Measurements from ENCODE around the gene PRDX2.
"Not testable (repeated sequence)": the region's sequence is repeated elsewhere in the genome, so short reads cannot be mapped to it uniquely, and the experiment has no call there.

The PRDX2 gene

GRCh38 chr19:12801466-12802266, at the start of gene PRDX2, which contains the start of gene THSD8:
PRDX2 (minus strand) TSS chr19:12801800; CDS start chr19:12801261, 539 bp downstream.
THSD8 (plus strand) TSS chr19:12802069; CDS start chr19:12802072, 3 bp downstream.
- DNase-seq: peak; percentile 56 to 90

- peak in 1 of 2 experiments; percentile 76 for DNase-seq
These were observed 45.8 kb upstream of the PRDX2 start for GRCh38 chr19:12847159-12848139.

- not testable (repeated sequence) for DNase-seq
These were observed 45.0 kb upstream of the PRDX2 start for GRCh38 chr19:12846613-12847012.

GRCh38 chr19:12843999-12844732, 42.6 kb upstream of the PRDX2 start:
- no peak for DNase-seq

- DNase-seq: no peak
These were observed 41.7 kb upstream of the PRDX2 start for GRCh38 chr19:12843328-12843727.

- no peak for DNase-seq
These were observed 40.9 kb upstream of the PRDX2 start for GRCh38 chr19:12842511-12842910.

GRCh38 chr19:12841094-12841493, 39.5 kb upstream of the PRDX2 start:
- DNase-seq: no peak

- DNase-seq: peak in 1 of 2 experiments; percentile 81
These were observed 38.8 kb upstream of the PRDX2 start for GRCh38 chr19:12840091-12841079.

GRCh38 chr19:12838886-12839756, 37.5 kb upstream of the PRDX2 start:
- peak in 1 of 2 experiments; percentile 43 for DNase-seq

- peak in 1 of 2 experiments; percentile 66 for DNase-seq
These were observed 36.7 kb upstream of the PRDX2 start, which contains the start of gene MAST1 for GRCh38 chr19:12838182-12838885. MAST1 (plus strand) TSS chr19:12838515; CDS start chr19:12838573, 58 bp downstream.

- no peak for DNase-seq
These were observed 35.6 kb upstream of the PRDX2 start for GRCh38 chr19:12837225-12837624.

GRCh38 chr19:12836529-12836863, 34.9 kb upstream of the PRDX2 start:
- no peak for DNase-seq

GRCh38 chr19:12834976-12835757, 33.6 kb upstream of the PRDX2 start:
- peak in 1 of 2 experiments; percentile 67 for DNase-seq

GRCh38 chr19:12834566-12834943, 33.0 kb upstream of the PRDX2 start, which contains the start of gene RTBDN:
RTBDN (minus strand) TSS chr19:12834579; CDS start chr19:12829979, 4,600 bp downstream.
- DNase-seq: peak in 1 of 2 experiments; percentile 5

GRCh38 chr19:12833738-12834565, 32.4 kb upstream of the PRDX2 start:
- DNase-seq: peak in 1 of 2 experiments; percentile 66

GRCh38 chr19:12833418-12833737, 31.8 kb upstream of the PRDX2 start:
- DNase-seq: no peak

GRCh38 chr19:12828494-12828893, 26.9 kb upstream of the PRDX2 start:
- peak; percentile 28 to 76 for DNase-seq
